GM12864 (cell line): Measurements from ENCODE around the gene DOCK3.
"Not testable (repeated sequence)": the region's sequence is repeated elsewhere in the genome, so short reads cannot be mapped to it uniquely, and the experiment has no call there.

ENCODE experiments used
- DNase-seq: peaks from one replicate; pipeline ENCODE4 v3.0.0-alpha.2; 2011; ENCODE audit warnings: low read depth
- H3K4me3 ChIP-seq: 2 replicates; pipeline ENCODE4 v1.5.1; 2011; ENCODE audit warnings: mild to moderate bottlenecking, low read depth, low read length, control low read depth
- CTCF ChIP-seq: IDR thresholded peaks from 2 replicates; pipeline ENCODE4 v1.5.1; 2011; ENCODE audit warnings: low read depth, mild to moderate bottlenecking, moderate library complexity, low read length, control low read depth, inconsistent platforms; ENCODE audit errors: missing control alignments

Gene DOCK3

DNA sequence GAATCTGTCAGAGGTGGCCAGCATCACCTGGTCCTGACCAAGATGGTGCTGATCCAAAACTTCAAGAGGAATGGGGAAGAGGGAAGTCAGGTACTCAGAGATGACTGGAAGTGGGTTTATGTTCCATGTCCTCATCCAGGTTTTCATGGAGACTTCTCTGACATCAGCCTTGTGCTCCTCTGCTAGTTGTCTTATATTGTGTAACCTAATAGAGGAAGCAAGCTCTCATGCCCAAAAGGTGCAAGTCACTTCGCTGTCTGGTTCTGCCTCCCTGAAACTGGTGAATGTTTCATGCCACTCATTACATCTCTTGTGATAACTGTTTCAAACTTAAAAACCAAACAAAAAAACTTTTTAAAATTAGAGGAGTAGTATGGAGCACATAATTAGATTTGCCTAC, 583.1 kb downstream of the DOCK3 start:
- H3K4me3 ChIP-seq, result no peak overlapping the region
- no peak for DNase-seq
- TF ChIP-seq CTCF, result no peak

DNA sequence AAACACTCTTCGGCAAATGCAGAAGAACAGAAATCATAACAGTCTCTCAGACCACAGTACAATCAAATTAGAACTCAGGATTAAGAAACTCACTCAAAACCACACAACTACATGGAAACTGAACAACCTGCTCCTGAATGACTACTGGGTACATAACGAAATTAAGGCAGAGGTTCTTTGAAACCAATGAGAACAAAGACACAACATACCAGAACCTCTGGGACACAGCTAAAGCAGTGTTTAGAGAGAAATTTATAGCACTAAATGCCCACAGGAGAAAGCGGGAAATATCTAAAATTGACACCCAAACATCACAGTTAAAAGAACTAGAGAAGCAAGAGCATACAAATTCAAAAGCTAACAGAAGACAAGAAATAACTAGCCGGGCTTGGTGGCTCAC, 589.4 kb downstream of the DOCK3 start:
- not testable (repeated sequence) for DNase-seq, H3K4me3 ChIP-seq

DNA sequence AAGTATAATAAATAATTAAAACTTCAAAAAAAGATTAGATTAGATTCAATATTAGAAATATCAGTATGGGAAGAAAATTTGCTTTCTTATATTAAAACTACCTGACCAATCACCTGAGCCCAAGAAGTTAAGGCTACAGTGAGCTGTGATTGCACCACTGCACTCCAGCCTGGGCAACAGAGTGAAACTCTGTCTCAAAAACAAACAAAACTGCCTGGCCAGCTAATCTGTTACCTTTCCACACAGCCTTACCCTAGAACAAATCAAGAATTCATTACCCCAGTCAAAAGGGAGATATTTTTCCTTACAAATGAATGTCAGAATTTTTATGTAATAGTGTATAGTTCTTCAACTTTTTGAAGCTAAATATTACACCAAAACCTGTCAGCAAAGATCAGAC, 593.4 kb downstream of the DOCK3 start:
- DNase-seq, result no peak
- no peak overlapping the region for H3K4me3 ChIP-seq
- no peak for TF ChIP-seq CTCF

DNA sequence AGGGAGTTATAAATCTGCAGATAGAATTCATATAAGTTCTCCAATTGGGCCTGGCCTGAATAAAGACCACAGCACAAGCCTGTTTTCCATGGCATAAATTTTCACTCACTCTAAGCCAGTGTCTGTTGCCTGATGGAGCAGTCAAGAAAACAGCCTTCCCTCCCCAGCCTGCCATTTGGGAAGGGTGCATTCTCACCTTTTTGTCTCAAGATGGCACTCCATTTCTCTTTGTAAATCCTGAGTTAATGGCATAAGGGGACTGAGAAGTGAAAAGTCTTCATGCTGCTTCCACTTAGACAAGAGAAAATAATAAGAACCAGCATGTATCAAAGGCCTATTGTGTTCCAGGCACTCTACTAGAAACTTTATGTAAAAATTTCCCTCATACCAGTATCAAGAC, 594.7 kb downstream of the DOCK3 start:
- peak; percentile 18 for TF ChIP-seq CTCF
- no peak overlapping the region for H3K4me3 ChIP-seq
- no peak for DNase-seq

- DNase-seq, result no peak
- no peak for TF ChIP-seq CTCF
- no peak overlapping the region for H3K4me3 ChIP-seq
Measured at GRCh38 chr3:51270559-51270958, 595.8 kb downstream of the DOCK3 start.

- TF ChIP-seq CTCF, result no peak
- DNase-seq, result no peak
- no peak overlapping the region for H3K4me3 ChIP-seq
Measured at GRCh38 chr3:51271172-51271571, 596.4 kb downstream of the DOCK3 start.

DNA sequence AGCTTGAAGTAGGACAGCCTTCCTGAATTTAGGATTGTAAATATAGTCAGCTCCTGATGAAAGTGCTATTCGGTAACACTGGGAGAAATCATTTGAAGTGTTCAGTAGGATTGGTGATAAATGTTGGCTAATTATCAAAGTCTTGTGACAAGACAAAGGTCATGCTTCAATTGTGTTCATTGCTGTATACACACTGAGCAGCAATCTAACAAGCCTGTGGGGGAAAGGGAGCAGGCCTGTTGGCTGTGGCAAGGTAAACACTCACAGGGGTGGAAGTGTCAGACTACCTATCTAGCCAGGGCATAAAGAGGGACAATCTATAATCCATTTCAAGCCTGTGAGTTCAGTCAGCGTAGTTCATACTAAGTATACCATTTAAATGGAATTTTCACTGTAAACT, 599.3 kb downstream of the DOCK3 start:
- no peak for DNase-seq
- no peak for TF ChIP-seq CTCF
- H3K4me3 ChIP-seq, result no peak overlapping the region
